Placental epithelial cell (primary cell): Measurements from ENCODE around the gene PEPD. TPM values are rescaled to one million over a fixed set of nuclear protein-coding genes. Genes with fewer than 3 reads are reported as not detected.

Experiments
- total RNA-seq: library from RNA; depleted of rRNA; stranded (reverse); fragments of >200 nt; gene quantifications from 2 replicates; pipeline ENCODE4 v1.2.3, GENCODE V29; 2012

Gene PEPD
- 41.2 and 63.9 TPM in 2 replicates for total RNA-seq

DNA sequence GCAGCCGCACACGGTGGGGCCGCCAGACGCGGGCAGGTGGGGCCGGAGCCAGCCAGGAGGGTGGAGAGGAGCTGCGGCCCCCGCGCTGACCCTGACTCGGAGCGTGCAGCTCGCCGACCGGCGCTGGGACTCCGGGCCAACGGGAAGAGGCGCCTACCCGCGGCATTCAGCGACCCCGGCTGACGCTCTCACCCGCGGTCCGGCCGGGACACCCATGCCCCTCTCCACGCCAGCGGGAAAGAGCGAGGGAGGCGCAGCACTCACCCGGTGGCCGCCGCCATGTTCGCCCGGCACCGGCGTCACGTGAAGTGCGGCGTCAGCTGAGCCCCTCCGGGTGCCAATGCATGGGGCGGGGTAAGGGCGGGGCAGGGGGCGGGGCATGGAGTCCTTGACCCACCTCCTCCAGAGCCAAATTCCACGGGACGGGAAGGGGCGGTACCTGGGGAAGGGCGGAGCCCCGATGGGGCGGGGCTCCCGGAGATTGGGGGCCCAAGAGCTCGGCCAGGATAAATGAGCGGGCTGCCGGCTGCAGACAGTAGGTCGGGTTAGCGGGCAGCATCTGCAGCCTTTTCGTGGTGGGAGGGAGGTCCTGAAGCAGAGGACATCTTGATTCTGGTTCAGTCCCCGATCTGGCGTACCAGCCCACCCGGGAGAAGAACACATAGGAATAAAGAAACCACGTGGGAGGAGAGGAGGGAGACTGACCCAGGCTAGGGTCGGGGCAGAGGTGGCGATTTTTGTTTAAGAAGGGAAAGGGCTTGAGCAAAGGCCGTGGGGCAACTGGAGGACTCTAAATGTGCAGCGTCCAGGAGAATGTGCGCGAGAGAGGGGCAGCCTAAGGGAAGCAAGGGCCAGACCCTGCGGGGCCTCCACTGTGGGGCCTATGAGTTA is at the start of gene PEPD:
Gene PEPD (minus strand): TSS at position 312 of the 891 bp plus-strand sequence. CDS start 31 bp downstream, at position 281.

DNA sequence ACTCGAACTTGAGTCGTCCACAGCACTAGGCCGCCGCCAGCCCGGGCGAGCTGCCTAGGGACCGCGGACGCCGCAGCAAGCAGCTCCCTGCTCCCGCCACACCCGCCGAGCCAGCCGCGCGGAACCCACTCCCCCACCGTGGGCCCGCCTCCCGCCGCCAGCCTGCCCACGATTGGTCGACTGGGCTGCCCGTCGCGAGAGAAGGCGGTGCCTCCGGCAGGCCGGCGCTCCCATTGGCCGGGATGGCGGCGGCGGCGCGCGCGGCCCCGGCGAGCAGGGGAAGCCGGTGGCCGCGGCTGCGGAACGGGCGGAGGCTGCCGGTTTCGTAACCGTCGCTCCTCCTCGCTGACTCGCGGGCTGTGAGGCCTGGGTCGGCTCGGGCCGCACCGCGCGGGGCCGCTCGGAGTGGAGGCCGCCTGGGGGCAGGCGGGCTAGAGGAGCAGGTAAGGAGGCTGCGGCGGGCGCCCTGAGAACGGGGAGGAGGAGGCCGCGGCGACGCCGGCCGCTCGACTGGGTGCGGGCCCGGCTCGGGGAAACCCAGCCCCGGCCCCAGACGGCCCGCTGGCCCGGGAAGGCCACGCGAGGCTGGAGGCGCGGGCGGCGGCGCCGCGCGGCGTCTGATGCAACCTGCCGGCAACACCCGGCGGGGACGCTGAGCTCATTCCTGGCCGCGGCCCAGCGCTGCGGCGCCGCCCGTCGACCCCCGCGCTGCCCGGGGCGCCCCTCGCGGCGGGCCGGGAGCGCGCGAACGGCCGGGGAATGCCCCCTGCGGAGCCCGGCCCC is 147.9 kb downstream of the PEPD start, which contains the start of gene CEBPG:
Gene CEBPG (plus strand): TSS at position 257 of the 783 bp plus-strand sequence. CDS start 5,531 bp downstream, outside the sequence.

Other genes starting within 250 kb of the PEPD start
- 2.7 and 12.6 TPM in 2 replicates for gene CEBPA, start 219.3 kb downstream of the PEPD start, total RNA-seq
- gene CEBPG, start 148.1 kb downstream of the PEPD start, total RNA-seq = 14.1 and 20.0 TPM in 2 replicates
- gene CHST8, start 100.2 kb upstream of the PEPD start, total RNA-seq = under 0.01 and 0.11 TPM in 2 replicates